GM19043 (cell line): ENCODE measurements around the gene UBC.

Source experiments
- ATAC-seq: cut with Tn5 transposase; IDR thresholded peaks from one replicate; pipeline ENCODE4 v1.9.1; 2021; ENCODE audit warnings: low read depth; ENCODE audit not compliant: unreplicated experiment

Gene UBC

DNA sequence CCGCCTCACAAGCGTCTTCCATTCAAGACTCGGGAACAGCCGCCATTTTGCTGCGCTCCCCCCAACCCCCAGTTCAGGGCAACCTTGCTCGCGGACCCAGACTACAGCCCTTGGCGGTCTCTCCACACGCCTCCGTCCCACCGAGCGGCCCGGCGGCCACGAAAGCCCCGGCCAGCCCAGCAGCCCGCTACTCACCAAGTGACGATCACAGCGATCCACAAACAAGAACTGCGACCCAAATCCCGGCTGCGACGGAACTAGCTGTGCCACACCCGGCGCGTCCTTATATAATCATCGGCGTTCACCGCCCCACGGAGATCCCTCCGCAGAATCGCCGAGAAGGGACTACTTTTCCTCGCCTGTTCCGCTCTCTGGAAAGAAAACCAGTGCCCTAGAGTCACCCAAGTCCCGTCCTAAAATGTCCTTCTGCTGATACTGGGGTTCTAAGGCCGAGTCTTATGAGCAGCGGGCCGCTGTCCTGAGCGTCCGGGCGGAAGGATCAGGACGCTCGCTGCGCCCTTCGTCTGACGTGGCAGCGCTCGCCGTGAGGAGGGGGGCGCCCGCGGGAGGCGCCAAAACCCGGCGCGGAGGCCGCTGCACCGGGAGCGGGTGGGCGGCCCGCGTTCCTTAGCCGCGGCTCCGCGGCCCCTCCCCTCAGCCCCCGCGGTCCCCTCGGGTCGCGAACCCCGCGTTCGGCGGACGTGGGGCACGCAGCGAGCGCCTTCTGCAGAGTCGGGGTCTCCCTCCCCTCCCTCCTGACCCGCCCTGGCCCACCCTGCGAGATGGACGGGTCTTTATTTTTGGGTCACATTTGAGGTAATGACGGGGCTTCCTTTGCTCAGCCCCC, at the start of gene UBC:
Gene UBC (minus strand): TSS at position 259 of the 847 bp plus-strand sequence. CDS start 879 bp downstream, outside the sequence.
- ATAC-seq = no peak

DNA sequence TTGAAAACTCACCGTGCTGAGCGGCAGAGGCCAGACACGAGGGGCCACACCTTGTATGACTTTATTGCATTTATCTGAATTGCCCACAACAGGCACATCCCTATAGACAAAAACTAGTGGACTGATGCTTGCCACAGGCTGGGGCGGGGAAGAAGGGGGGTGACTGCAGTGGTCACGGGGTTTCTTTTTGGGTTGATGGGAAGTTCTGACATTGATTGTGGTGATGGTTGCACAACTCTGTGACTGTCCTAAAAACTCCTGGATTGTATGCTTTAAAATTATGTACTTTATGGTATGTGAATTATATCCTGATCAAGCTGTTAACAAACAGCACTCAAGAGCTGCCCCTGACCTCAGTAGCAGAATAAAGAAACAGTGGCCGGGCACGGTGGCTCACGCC, 48.8 kb upstream of the UBC start:
- ATAC-seq = no peak

DNA sequence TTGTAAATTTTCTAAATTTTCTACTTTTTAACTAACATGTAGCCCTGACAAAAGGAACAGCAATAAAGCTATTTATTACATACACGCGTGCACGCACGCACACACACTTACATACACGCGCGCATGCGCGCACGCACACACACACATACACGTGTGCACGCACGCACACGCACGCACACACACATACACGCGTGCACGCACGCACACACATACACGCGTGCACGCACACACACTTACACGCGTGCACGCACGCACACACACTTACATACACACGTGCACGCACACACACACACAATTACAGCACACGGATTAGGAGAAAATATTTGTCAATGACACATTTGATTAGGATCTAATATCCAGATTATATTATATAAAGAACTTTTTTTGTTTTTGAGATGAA, 46.6 kb upstream of the UBC start:
- no peak for ATAC-seq

DNA sequence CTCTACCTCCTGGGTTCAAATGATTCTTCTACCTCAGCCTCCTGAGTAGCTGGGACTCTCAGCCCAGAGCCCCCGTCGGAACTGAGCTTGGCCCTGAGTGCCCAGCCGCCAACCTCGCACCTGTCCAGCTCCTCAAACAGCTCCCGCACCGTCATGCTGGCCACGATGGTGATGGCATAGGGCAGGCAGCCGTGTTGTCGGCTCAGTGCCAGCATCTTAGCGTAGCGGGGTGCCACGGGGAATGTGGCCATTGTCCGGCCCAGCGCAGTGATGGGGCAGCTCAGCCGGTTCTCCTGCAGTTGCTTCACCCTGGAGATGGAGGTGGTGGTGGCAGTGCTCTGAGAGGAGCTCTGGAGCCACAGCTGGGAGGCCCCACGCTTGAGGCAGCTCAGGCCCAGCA, 42.1 kb upstream of the UBC start:
- no peak for ATAC-seq

DNA sequence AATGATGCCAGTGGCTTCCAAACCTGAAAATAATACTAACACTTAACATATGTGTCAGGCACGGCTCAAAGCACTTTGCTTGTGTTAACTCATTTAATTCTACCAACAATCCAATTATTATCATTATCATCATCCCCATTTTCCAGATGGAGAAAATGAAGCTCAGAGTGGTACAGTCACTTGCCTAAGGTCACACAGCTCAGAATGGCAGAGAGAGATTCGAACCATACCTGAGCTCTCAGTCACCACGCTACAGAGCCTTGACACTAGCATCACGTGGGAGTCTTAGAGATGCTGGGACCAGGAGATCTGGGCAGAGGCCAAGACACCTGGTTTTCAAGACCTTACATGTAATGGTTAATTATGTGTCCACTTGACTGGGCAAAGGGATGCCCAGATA, 40.3 kb upstream of the UBC start:
- no peak for ATAC-seq

DNA sequence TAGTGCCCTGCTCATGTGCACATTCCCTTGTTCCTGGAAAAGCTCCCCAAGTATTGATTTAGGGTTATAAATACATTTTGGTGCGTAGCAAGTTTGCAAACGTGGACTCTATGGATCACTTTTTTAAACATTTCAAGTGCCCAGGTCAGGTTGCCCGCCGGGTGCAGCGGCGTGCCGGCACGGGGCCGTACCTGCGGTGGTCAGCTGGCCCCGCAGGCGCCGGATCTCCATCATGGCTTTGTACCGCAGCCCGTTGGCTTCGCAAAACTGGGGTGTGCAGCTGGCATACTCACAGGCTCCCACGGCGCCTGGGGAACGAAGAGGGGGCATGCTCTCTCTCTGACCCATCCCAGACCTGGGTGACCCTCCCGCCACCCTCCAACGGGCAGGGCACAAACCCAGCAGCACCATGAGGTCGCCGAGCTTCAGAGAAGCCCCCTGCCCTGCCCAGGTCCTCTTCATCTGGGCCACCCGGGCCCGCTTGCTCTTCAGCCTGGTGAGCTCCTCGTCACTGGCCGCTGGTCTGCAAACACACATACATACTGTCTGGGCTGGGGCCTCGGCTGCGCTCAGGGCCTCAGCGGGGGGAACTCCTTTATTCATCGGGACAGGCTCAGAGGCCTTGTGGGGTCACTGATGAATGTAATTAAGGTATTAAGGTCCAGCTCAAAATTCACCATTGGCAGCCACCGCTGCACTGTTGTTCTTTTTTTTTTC, 39.4 kb upstream of the UBC start:
- ATAC-seq = no peak

DNA sequence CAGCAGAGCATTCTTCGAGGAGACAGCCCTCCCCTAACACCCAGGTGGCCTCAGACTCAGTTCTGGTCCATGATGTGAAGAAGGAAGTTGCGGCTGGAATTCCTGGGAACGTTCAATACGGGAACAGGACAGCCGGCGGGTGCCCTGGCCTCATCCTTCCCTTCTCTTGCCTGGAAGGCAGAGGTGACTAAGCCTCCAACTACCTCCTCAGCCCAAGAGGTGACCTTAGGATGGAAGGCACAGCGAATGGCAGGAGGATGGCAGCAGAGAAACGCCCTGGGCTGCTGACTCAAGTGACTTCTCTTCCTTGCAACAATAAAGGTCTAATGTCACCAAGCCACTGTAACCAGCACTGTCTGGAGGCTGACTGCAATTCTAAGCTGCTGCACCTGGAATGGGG, 38.4 kb upstream of the UBC start:
- no peak for ATAC-seq

DNA sequence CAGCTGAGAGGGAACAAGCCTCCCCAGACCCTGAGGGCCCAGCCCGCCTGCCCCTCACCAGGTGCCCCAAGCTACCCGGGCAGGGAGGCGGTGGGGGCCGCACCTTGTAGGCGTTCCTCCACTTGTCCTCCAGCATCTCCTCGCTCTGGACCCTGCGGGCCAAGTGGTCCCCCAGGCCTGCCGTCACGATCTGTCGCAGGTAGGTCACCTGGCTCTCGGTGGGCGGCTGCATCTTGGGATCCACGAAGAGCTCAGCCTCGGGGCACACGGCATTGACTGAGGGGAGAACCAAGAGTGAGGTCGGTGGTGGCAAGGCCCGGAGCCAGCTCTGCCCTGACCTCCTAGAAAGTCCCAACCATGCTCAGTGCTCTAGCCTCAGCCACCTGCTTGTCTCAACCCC, 37.8 kb upstream of the UBC start:
- no peak for ATAC-seq

DNA sequence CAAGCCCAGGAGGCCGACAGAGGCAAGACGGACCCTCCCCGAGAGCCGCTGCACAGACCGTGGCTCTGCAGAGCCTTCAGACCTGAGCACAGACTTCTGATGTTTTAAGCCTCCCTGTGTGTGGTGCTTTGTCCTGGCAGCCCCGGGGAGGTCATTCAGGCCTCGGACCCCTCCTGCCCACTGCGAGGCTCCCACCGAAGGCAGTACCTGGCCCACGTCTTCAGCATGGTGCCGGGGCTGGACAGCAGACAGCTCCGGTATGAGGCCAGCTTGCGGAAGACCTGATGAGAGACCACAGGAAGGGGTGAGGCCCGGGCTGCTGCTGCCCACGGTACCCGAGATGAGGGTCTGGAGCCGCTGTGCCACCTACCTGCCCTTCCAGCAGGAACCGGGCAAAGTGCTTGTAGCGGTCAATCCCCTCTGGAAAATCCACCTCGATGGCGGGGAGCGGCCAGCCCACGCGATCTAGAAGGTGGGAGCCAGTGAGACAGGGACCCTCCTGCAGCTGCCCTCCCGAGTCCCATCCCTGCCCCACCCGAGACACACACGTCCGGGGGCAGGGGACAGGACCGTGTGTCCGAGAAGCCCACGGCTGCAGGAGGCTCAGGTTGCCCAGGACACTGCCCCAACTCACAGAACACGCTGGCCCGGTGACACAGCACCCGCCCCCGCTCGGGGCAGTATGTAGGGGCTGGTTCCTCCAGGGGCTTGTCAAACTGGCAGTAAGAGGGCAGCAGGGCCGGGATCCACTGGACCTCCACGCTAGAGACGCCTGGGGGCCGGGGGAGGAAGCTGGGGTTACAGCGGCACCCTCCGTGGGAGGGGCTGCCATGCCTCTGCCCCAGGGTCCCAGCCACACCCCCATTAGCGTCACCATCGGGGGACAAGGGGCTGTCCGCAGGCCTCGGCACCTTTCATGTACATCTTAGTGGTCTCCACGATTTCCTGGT, 35.6 kb upstream of the UBC start:
- ATAC-seq = no peak

DNA sequence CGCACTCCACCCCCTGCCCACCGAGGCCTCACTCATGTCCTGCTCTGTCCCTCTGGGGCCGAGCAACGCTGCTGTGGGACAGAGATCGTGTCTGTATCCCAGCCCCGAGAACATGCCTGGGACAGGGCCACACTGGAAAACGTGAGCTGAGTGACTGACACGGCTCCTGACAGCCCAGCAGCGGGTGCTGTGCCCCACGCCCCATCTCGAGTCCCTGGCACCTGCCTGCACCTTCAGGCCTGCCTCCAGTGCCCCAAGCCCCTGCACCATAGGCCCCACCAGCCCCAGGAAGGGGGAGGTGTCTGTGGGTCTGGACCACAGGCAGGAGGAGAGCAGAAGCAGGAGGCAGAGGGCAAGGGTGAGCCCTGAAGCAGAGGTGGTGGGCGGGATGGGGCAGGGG, 34.6 kb upstream of the UBC start:
- ATAC-seq = no peak

DNA sequence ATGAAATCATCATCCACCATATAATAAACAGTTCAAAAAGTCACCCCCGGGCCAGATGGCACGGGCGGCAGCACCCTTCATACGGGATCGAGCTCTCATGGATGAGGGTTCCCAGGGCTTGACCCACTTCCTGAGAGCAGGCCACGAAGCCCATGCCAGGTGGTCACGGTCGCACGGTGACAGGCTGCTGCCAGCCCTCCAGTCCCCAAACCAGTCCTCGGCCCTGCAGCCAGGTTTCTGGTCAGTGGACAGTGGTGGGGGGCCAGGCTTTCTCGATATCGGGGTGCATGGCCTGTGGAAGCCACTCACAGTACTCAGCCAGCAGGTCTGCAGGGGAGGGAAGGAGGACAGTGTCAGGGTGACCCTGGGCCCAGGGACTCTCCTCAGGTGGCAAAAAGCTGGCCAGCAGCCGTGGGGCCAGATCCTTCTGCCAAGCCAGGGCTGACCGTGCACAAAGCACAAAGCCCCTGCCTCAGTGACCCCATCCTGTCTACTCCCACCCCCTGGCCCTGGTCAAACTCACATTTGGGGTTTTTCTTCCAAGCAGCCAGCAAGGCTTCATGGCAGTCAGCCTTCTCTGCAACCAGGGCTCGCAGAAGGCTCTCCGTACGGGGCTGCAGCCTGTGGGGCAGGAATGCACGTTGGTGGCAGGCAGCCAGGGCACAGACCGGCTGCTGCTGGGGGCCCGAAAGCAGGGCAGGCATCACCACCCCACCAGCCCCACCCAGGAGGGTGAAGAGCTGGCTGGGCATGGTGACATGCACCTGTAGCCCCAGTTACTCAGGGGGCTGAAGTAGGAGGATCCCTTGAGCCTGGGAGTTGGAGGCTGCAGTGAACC, 33.3 kb upstream of the UBC start:
- ATAC-seq = no peak

DNA sequence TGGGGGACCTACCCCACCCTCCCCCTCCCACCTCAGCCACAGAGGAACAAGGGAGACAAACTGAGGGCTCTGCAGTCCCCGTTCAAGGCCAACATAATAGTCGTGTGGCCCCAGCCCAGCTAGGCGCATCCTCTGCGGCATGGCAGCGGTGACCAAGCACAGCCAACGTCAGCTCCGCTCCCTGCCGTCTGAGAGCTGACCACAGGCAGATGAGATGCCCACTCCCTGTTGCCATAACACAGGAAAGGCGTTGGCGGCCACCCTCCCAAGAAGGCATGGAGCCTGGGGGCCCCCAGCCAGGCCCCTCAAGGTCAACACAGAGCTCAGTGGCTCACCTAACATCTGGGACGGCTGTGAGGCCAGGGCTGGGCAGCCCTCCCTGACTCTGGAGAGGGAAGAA, 32.6 kb upstream of the UBC start:
- ATAC-seq = no peak

DNA sequence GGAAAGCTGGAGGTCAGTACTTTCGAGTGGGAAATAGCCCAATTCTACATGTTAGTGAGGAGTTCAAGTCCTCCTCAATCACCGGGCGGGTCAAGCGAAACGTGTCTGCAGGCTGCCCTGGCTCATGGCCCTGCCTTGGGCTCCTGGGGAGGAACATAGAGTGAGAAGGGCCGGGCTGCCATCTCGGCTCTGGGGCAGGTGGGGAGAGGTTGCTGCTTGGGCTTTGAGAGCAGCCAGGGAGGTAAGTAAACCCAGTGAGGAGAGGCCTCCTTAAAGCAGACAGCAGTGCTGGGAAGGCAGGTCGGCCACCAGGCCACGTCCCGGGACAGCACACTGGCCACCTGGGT, 32.0 kb upstream of the UBC start:
- ATAC-seq = no peak

DNA sequence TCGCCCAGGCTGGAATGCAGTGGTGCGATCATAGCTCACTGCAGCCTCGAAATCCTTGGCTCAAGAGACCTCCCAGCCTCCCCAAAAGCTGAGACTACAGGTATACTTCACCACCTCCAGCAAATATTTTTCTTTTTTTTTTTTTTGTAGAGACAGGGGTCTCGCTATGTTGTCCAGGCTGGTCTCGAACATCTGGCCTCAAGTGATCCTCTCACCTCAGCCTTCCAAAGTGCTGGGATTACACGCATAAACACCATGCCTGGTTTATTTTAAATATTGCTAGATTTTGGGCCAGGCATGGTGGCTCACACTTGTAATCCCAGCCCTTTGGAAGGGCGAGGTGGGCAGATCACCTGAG, 26.7 kb upstream of the UBC start:
- no peak for ATAC-seq

DNA sequence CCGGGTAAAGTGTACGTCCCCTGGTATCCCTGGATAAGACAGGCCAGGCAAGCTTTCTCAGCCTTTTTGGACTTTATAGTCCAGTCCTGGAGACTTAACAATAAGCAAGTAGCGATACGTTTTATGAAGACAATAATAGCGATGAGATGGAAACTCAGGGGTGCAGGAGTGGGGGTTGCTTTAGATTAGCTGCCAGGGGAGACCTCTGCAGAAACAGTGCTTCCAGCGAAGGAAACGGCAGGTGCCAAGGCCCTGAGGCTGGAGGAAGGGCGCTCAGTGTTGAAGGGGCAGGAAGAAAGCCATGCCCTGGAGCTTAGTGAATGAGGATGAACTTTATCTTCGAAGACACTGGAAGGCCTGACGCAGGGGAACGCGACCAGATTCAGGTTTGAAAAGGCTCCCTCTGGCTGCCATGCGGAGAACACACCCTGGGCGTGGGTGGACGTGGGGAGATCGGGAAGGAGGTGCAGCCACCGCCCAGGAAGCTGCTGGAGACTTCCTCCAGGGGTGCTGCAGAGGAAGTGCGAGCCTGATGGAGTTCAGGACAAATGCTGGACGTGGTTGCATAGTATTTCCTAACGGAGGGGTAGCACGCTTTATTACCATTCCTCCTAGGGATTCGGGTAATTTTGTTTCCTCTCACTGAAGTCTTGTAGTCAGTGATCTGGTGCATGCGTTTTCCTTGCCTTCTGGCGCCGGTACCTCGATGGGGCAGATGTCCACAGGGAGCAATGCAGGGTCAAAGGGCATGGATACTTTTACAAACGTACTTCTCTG, 26.1 kb upstream of the UBC start:
- peak; percentile 52 for ATAC-seq

DNA sequence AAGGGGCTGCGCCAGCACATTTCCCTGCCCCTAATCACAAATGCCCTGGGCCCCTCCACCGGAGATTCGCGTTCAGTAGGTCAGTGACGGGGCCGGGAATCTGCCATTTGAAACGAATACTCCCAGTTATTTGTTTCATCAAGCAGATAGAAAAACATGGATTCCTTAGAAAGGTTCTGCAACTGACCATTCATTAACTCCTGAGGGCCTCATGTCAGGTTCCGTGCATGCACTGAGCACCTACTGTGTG, 25.6 kb upstream of the UBC start:
- no peak for ATAC-seq

DNA sequence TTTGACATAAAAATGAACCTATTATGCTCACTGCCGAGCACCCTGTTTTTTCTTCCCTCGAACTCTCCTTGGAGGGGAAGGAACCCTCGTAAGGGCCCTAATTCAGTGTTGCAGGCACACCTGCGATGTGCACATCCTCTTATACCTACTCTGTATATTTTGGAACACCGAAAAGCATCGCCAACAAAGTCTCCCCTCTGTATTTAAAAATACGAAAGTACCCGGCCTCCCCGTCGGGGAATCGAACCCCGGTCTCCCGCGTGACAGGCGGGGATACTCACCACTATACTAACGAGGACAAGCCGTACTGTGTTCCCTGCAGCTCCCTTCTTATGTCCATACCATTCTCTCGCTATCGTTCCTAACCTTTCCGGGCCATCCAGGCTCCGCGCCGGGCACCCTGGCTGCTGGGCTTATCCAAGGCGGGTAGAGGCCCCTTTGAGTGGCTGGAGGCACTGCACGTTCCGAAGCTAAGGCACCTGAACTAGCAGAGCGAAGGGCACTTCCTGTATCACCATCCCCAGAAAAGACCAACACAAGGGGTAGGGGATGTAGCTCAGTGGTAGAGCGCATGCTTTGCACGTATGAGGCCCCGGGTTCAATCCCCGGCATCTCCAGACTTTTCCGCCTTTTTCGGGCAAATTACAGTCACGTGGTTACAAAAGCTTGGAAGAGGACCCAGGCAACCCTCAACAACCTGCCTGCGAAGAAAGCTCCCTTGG, 25.1 kb upstream of the UBC start:
- ATAC-seq = peak; percentile 46

DNA sequence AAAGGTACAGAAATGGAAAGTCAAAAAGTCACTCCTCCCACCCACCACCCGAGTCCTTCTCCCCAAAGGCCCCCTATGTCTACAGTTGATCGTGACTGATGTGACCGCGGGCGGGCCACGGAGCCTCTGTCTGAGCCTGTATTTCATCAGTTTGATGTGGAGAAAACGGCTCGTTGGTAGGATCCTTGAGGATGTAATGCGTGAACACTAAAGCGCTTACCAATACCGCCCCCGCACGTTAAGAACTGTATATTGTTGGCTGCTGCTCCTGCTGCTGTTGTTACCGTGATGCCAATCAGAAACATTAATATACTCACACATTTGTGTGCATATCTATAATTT, 24.6 kb upstream of the UBC start:
- ATAC-seq = peak; percentile 36

DNA sequence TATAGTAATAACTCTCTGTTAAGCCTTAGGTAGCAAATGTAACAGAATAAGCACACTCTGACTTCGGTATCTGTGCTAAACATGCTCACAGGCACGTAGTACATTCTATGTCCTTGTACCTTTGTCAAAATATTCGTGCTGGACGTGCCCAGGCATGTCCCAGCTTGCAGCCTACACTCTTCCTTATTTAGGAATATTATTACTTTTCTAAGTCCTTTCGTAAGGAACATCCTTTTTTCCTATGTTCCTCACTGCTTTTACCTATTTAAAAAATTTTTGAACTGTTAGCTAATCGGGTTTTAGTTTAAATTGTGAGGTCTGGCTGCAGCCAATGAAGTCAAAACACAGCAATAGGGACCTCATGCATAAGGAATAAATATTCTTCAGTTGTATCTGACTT, 24.1 kb upstream of the UBC start:
- ATAC-seq = no peak
